ENCODE measurements around the gene ATP8A2. TPM values are rescaled to one million over a fixed set of nuclear protein-coding genes. Genes with fewer than 3 reads are reported as not detected.

ATP8A2 gene
- polyA plus RNA-seq, 1 donor, result 2.1 TPM

- DNase-seq (ENCODE audit: low read depth), result no peak
Measured at GRCh38 chr13:25625414-25625813, 253.6 kb downstream of the ATP8A2 start.

DNA sequence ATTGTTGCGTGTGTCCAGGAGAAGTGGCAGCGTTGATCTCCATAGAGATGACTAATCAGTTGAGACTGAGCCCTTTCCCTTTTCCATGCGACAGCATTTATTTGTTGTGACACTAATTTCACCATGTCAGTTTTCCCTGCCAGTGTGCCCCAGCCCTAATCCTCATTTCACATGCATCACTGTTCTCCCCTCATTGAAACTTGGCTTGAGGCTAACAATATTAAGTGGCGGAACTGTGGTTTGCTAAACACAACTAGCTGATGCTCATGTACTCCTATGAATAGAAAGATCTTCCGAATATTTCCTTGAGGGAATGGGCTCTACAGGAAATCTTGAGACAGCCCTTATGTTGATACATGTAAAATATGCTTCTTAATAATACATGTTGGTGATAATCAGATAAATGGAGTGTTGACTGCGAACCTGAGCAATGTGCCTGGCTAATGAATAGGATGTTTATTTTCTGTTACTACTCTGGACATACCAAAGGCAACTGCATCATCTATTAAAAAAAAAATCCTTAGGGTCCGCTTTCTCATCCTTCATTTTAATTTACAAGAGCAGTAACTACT is 258.6 kb downstream of the ATP8A2 start:
- no peak for DNase-seq (ENCODE audit: low read depth)

- DNase-seq (ENCODE audit: low read depth), result no peak
Measured at GRCh38 chr13:25632166-25632888, 260.6 kb downstream of the ATP8A2 start.

- no peak for DNase-seq (ENCODE audit: low read depth)
Measured at GRCh38 chr13:25633093-25633492, 261.3 kb downstream of the ATP8A2 start.

GRCh38 chr13:25645681-25646080 is 273.9 kb downstream of the ATP8A2 start:
- no peak for DNase-seq (ENCODE audit: low read depth)

GRCh38 chr13:25649001-25649633 is 277.3 kb downstream of the ATP8A2 start:
- DNase-seq (ENCODE audit: low read depth), result no peak

- no peak for DNase-seq (ENCODE audit: low read depth)
Measured at GRCh38 chr13:25652764-25653163, 281.0 kb downstream of the ATP8A2 start.

GRCh38 chr13:25654322-25654721 is 282.5 kb downstream of the ATP8A2 start:
- DNase-seq (ENCODE audit: low read depth), result no peak

- no peak for DNase-seq (ENCODE audit: low read depth)
Measured at GRCh38 chr13:25657157-25657556, 285.4 kb downstream of the ATP8A2 start.

DNA sequence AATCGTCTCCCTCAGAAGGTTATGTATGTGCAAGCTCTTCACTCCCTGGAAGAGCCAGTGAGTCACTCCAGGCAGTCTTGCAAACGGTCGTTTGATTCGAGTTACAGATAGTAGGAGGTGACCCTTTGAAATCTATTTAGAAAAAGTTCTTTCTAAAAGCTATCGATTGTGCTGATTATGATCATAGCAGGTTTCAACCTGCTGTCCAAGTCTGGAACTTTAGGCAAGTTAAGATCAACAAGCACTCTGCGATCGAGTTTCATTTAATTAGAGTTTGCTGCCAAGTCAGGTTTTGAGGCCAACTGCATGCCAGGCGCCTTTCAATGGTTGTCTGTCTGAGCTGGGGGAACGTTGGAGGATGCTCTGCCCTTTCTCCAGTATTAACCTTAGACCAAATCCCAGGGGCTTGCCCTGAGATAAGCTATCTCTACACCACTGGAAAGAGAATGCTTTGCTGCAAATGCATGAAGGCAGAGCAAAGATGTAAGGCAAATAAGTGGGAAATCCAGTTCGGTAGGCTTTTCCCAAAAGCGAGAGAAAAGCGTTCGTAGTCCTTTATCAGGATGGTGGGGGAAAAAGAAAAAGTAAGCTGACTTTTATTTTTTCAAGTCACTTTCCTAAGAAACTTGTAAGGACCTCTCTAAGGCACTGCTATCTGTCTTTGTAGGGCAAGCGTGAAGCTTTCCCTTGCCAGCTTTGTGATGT is 287.5 kb downstream of the ATP8A2 start:
- no peak for DNase-seq (ENCODE audit: low read depth)

- no peak for DNase-seq (ENCODE audit: low read depth)
Measured at GRCh38 chr13:25660996-25661395, 289.2 kb downstream of the ATP8A2 start.

DNA sequence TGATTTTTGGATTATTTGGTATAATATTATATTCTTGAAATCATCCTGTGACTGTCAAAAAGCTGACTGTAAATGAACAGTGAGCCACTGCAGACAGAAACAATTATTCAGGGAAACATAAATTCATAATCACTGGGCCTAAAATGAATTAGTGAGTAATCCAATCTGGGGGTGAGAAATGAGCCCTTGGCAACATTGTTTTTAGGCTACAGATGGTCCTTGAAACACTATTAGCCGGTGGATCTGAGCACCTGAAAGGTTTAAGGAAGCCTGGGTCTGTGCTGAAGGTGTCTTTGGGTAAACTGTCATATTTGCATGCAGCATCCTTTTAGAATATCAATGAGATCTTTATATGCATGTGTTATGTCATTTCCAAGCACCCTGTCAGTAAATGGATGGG is 290.7 kb downstream of the ATP8A2 start:
- DNase-seq (ENCODE audit: low read depth), result no peak

GRCh38 chr13:25668345-25668744 is 296.6 kb downstream of the ATP8A2 start:
- no peak for DNase-seq (ENCODE audit: low read depth)

- DNase-seq (ENCODE audit: low read depth), result no peak
Measured at GRCh38 chr13:25673711-25674110, 301.9 kb downstream of the ATP8A2 start.

DNA sequence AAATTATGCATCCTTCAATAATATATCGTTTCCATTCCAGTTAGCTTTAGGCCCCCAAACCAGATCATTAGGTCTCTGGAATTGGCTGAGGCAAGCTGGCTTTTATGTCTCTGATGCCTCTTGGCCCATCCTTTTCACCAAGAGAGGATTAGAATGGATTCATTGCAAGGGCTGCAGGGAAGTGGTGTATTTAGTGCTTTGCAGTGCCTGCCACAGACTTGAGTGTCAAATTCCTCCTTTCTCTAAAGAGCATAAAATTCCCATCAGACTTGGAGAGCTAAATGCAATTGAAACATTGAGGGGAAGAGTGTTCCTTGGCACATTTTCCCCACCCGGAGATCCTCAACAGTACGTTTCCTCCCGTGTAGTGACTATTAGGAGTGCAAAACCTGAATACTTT is 302.6 kb downstream of the ATP8A2 start:
- no peak for DNase-seq (ENCODE audit: low read depth)

DNA sequence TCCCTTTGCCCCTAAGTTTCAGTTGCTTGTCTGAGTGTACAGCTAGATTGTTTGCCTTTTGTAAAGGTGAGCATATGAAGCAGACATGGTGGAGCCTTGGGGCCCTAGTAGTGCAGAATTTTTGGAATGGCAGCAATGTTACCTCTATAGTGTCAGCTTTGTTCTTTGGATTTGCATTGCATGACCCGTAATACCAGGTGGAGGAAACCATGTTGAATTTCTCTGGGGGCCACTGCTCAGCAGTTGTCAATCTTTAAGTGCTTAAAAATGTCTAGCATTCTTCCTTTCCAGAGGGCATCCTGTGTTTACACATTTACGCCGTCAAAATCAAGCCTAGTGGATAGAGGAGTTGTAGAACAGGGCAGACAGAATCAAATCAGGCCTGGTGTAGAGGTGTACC is 303.3 kb downstream of the ATP8A2 start:
- DNase-seq (ENCODE audit: low read depth), result no peak

DNA sequence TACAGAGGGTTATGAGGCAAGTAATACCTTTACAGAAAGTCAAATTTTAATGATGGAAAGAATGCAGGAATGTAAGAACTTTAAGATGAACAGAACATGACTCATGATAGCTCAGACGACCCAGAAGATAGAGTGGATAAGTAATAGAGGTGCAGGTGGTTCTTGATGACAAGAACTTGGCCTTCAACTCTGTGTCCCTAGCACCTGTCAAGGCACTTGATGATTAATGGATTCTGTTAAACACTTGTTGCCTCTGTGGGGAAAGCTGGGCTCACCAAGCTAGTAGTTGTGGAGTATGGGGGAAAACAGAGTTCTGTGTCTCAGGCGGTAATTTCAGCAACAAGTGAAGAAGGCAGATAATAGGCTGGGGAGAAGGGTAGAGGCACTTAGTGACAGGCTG is 306.2 kb downstream of the ATP8A2 start:
- DNase-seq (ENCODE audit: low read depth), result no peak

DNA sequence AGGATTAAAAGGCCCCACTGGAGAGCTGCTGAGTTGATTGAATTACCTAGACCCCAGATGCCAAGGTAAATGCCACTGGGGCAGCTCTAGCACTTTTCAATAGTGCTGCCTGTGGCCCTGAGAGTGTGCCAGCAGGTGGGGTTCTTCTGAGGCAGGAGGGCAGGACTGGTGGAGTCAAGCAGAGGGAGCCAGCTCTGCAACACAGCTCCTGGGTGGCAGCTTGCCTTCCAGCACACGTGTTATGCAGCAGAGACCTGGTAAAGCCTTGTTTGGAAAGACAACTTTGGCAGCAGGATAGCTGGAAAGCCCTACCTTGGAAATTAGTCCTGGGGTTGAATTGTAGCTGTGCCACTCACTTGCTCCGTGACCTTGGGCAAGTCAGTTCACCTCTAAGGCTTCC is 306.6 kb downstream of the ATP8A2 start:
- DNase-seq (ENCODE audit: low read depth), result no peak

DNA sequence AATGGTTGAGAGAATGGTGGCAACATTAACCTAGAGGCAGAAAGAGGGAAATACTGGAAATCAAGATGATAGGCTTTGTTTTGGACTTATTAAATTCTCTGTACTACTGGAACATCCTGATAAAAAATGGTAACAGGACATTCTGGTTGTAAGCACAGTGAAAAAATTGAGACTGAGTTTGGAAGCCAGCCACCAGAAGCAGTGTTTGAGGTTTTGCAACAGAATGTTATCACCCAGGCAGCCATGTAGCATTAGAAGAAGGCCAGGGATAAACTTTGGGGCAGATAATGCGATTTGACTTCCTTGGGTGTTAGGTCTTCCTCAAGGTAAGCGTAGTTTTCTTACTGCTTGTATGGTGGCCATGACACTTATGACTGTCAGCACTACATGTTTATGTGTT is 307.4 kb downstream of the ATP8A2 start:
- no peak for DNase-seq (ENCODE audit: low read depth)

- DNase-seq (ENCODE audit: low read depth), result no peak
Measured at GRCh38 chr13:25679936-25680335, 308.2 kb downstream of the ATP8A2 start.

GRCh38 chr13:25682276-25682675 is 310.5 kb downstream of the ATP8A2 start:
- DNase-seq (ENCODE audit: low read depth), result no peak

GRCh38 chr13:25683056-25683455 is 311.3 kb downstream of the ATP8A2 start:
- no peak for DNase-seq (ENCODE audit: low read depth)

Data from forelimb muscle (tissue), 1 donor.